ENCODE measurements around the gene GLDC. TPM values are rescaled to one million over a fixed set of nuclear protein-coding genes. Genes with fewer than 3 reads are reported as not detected.

GLDC gene
- 105 and 125 TPM in 2 replicates for total RNA-seq (2013; cell fraction: nucleolus; rRNA removed)
- total RNA-seq (2014; rRNA removed) (124 and 125 TPM in 2 replicates), total RNA-seq (2014; rRNA removed; fragmentation: Illumina TruSeq; extraction: Trizol) (97.0 and 101 TPM in 2 replicates), total RNA-seq (2021) (117 and 119 TPM in 2 replicates), polyA plus RNA-seq (2011; rRNA removed) (165 and 166 TPM in 2 replicates), polyA plus RNA-seq (2014; fragmentation: Illumina TruSeq; extraction: Trizol) (150 and 156 TPM in 2 replicates), polyA plus RNA-seq (2014; fragmentation: Nextera tagmentation; extraction: Ambion mirVana) (100 to 1,000 TPM in 1 of 2 experiments, 10 to 100 TPM in 1; 88.2 to 112 TPM), polyA plus RNA-seq (2014; rRNA removed) (128 and 129 TPM in 2 replicates), polyA plus RNA-seq (2016; fragmentation: Nextera tagmentation; extraction: Ambion mirVana) (100 to 1,000 TPM in 1 of 2 experiments, 10 to 100 TPM in 1; 33.1 to 101 TPM), polyA minus RNA-seq (2011; rRNA and poly(A)+ RNA removed) (232 and 238 TPM in 2 replicates), Bru-seq, nascent RNA (percentile 77 among the genes with signal in this experiment), BruChase-seq, experiment 1, labeled RNA remaining after a 6-hour chase (percentile 80 among the genes with signal in this experiment), BruChase-seq, experiment 2, labeled RNA remaining after a 2-hour chase (percentile 75 among the genes with signal in this experiment)
- polyA plus RNA-seq (2011; ENCODE audit: low read depth) = 49.3 TPM
- 96.2 and 109 TPM in 2 replicates for polyA plus RNA-seq (2011; cell fraction: cytosol; rRNA removed)
- 487 and 685 TPM in 2 replicates for polyA plus RNA-seq (2011; cell fraction: nucleus; rRNA removed)
- polyA plus RNA-seq (2012) = 38.4 and 38.7 TPM in 2 replicates
- polyA minus RNA-seq (2011; cell fraction: cytosol; rRNA and poly(A)+ RNA removed) = 48.2 and 51.0 TPM in 2 replicates
- polyA minus RNA-seq (2011; cell fraction: nucleus; rRNA and poly(A)+ RNA removed) = 170 and 175 TPM in 2 replicates
- long read RNA-seq, experiment 1, partial matches to known transcripts = 4 of 13 reads
- long read RNA-seq, experiment 1, other reads (novel, unspliced or antisense) = 7 of 13 reads
- long read RNA-seq, experiment 2, partial matches to known transcripts = 133 of 176 reads
- long read RNA-seq, experiment 2, other reads (novel, unspliced or antisense) = 32 of 176 reads

DNA sequence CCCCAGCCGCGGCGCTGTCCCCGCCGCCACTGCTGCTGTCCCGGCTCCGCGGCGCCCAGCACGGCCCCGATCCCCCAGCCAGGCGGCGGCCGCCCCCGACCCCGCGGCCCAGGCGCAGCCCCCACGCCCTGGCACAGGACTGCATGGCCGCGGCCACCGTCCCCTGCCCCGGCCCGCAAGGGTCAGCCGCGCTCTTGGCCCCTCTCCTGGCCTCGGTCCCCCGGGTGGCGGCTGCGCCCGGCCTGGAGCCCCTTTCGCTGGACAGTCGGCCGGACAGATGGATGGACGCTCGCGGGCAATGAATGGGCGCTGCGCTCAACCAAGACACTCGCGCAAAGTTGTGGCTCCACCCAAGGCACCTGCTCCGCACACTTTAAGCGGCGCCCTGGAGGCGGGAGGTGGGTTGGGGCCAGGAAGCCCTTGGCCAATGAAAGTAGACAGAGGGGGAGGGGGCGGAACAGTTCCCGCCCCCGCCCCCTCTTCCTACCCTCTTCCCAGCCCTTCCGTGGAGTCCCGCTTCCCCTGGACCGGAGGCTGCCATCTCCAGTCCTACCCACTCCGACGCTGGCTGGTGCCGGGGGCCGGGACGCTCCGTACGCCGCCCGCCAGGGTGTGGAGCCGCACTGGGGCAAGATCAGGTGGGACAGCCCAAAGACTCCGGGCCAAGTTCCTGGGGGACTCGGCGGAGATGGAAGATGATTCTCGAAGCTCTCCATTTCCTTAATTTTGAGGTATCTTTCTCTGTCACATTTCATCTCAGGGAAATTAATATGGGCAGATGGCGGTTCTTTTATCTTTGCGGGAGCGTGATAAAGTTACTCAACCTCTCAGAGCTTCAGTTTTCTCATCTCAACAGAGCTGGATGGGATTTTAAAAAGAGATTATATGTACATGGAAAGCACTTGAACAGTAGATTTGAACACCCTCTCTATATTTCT is at the start of gene GLDC:
GLDC (minus strand) TSS at position 375 of the 938 bp plus-strand sequence; CDS start at position 145, 230 bp downstream.
- ATAC-seq (peak; percentile 91), FAIRE-seq (no peak), DNase-seq (ENCODE audit: low read depth, low spot score) (no peak)
- in situ Hi-C loops (cut with MboI) = no loop called here
- Histone ChIP-seq H3K79me2 (ENCODE audit: control insufficient read depth, insufficient read depth, low read length) (peaks cover 27% of the 10 kb centered on the region), H3K9me3 (replicated peaks; ENCODE audit: control insufficient read depth, insufficient read depth, low read length) (no peaks in the 10 kb centered on the region), H2AFZ (ENCODE audit: control insufficient read depth, low read depth, low read length) (peak within 1 kb of the TSS; percentile 82), H3K4me2 (ENCODE audit: control insufficient read depth, insufficient read depth) (peak within 1 kb of the TSS; percentile 67), H3K27me3 (replicated peaks in 1 of 2; ENCODE audit: control insufficient read depth in 2 of 2, insufficient read depth in 2 of 2, low read length in 1 of 2) (no peaks in the 10 kb centered on the region), H4K20me1 (ENCODE audit: control insufficient read depth, insufficient read depth) (no peaks in the 10 kb centered on the region), H3K9ac (ENCODE audit: control insufficient read depth, insufficient read depth, low read length) (peak within 1 kb of the TSS; percentile 73), H3K4me3 (peak within 1 kb of the TSS; percentile 94), H3K27ac (ENCODE audit: control insufficient read depth, insufficient read depth) (peak within 1 kb of the TSS; percentile 75), H3K4me1 (ENCODE audit: control insufficient read depth, insufficient read depth, low read length) (no peaks in the 10 kb centered on the region; the same call in 1 of the 2 replicates), H3K36me3 (ENCODE audit: control insufficient read depth in 2 of 2, insufficient read depth in 2 of 2, low read length in 1 of 2) (peaks cover 0 to 4% of the 10 kb centered on the region in 2 experiments; a peak in 1 of 4 replicates)
- ChIA-PET RAD21 (ENCODE audit: unreplicated experiment) (interaction anchor here (0.7 to 6.4 kb wide), 17 partner anchors 10 to 295 kb away, joined by 3 to 59 read pairs (median 4); no protein-coding TSS in a partner anchor), SMC1A (ENCODE audit: uncharacterized antibody, unreplicated experiment) (interaction anchor here (0.5 to 9.3 kb wide), 26 partner anchors 9 to 228 kb away, joined by 3 to 73 read pairs (median 4); no protein-coding TSS in a partner anchor), CTCF (interaction anchor here (0.6 to 2.6 kb wide), 12 partner anchors 7 to 338 kb away, joined by 3 to 10 read pairs (median 4); no protein-coding TSS in a partner anchor), POLR2A (interaction anchor here (0.7 to 3.7 kb wide), 13 partner anchors 9 to 116 kb away, joined by 3 to 17 read pairs (median 4); no protein-coding TSS in a partner anchor)
- intact Hi-C loops (cut with micrococcal nuclease; ENCODE audit: unreplicated experiment) = loop anchor here (2.0 kb wide), 2 partner anchors 35 to 47 kb away; no protein-coding TSS in a partner anchor
- TSS peak; percentile 85 for BruUV-seq (replicated peaks)
- WGBS (ENCODE audit: insufficient coverage, insufficient replicate concordance, low lambda C conversion rate, missing lambda C conversion rate) = 1% methylated on average over 50 of the region's 68 CpGs
- 0 out of 2 replicates have a peak, but pooled peaks have one; percentile 13 for TF ChIP-seq BACH1 (IDR thresholded peaks at IDR 0.05; ENCODE audit: borderline replicate concordance)
- TF ChIP-seq ESRRA (IDR thresholded peaks at IDR 0.05; ENCODE audit: low read length) = no peak
- TF ChIP-seq NFYA (IDR thresholded peaks at IDR 0.05; ENCODE audit: borderline replicate concordance, low read depth, low read length) = no peak
- TF ChIP-seq, protein P1, sequence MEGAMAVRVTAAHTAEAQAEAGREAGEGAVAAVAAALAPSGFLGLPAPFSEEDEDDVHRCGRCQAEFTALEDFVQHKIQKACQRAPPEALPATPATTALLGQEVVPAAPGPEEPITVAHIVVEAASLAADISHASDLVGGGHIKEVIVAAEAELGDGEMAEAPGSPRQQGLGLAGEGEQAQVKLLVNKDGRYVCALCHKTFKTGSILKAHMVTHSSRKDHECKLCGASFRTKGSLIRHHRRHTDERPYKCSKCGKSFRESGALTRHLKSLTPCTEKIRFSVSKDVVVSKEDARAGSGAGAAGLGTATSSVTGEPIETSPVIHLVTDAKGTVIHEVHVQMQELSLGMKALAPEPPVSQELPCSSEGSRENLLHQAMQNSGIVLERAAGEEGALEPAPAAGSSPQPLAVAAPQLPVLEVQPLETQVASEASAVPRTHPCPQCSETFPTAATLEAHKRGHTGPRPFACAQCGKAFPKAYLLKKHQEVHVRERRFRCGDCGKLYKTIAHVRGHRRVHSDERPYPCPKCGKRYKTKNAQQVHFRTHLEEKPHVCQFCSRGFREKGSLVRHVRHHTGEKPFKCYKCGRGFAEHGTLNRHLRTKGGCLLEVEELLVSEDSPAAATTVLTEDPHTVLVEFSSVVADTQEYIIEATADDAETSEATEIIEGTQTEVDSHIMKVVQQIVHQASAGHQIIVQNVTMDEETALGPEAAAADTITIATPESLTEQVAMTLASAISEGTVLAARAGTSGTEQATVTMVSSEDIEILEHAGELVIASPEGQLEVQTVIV (IDR thresholded peaks at IDR 0.05; ENCODE audit: borderline replicate concordance, partially characterized antibody) = no peak
- TF ChIP-seq BHLHE40 (IDR thresholded peaks at IDR 0.05; ENCODE audit: borderline replicate concordance in 1 of 2, low read depth in 2 of 2, low read length in 1 of 2) = peak; percentile 86 to 96
- no peak for TF ChIP-seq MEF2B (IDR thresholded peaks at IDR 0.05; ENCODE audit: partially characterized antibody, poor library complexity, severe bottlenecking)
- peak; percentile 24; the same call in 1 of the 2 replicates for TF ChIP-seq YY1 (IDR thresholded peaks at IDR 0.05; ENCODE audit: low read depth, low read length)
- TF ChIP-seq CREB1 (IDR thresholded peaks at IDR 0.05; ENCODE audit: low read depth) = no peak
- TF ChIP-seq MTA3 (IDR thresholded peaks at IDR 0.05; ENCODE audit: borderline replicate concordance, low read length) = no peak
- 0 out of 2 replicates have a peak, but pooled peaks have one; percentile 10 for TF ChIP-seq SMARCA5 (IDR thresholded peaks at IDR 0.05)
- TF ChIP-seq, protein P2, sequence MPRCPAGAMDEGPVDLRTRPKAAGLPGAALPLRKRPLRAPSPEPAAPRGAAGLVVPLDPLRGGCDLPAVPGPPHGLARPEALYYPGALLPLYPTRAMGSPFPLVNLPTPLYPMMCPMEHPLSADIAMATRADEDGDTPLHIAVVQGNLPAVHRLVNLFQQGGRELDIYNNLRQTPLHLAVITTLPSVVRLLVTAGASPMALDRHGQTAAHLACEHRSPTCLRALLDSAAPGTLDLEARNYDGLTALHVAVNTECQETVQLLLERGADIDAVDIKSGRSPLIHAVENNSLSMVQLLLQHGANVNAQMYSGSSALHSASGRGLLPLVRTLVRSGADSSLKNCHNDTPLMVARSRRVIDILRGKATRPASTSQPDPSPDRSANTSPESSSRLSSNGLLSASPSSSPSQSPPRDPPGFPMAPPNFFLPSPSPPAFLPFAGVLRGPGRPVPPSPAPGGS (IDR thresholded peaks at IDR 0.05; ENCODE audit: borderline replicate concordance, insufficient read depth, low read depth, low read length, poor library complexity, severe bottlenecking) = no peak
- TF ChIP-seq, protein P3, sequence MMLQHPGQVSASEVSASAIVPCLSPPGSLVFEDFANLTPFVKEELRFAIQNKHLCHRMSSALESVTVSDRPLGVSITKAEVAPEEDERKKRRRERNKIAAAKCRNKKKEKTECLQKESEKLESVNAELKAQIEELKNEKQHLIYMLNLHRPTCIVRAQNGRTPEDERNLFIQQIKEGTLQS (IDR thresholded peaks at IDR 0.05; ENCODE audit: borderline replicate concordance, extremely low read depth, low read depth, low read length) = no peak

Measured in GM12878 (cell line).